B cell (primary cell): Measurements from ENCODE around the gene HEBP1. TPM values are rescaled to one million over a fixed set of nuclear protein-coding genes. Genes with fewer than 3 reads are reported as not detected.
A peak's percentile ranks its signal among the peaks of the same experiment; 100 is the strongest.

Experiments
- ATAC-seq: fragments of 200-7000 bp; cut with Tn5 transposase; one replicate; pipeline ENCODE4 v1.10.0; 2021; ENCODE audit warnings: low read depth, mild to moderate bottlenecking, moderate number of reproducible peaks, moderate library complexity
- CTCF ChIA-PET: fragments of 350-600 bp; sonication (Branson Sonifier 250); formaldehyde crosslinking; loops from one replicate; lab custom pipeline; 2021; ENCODE audit warnings: antibody characterized with exemption, inconsistent platforms; lab: Charles Lee
- POLR2A ChIA-PET: fragments of 350-600 bp; sonication (Branson Sonifier 250); formaldehyde crosslinking; loops from one replicate; lab custom pipeline; 2021; ENCODE audit warnings: antibody characterized with exemption; lab: Charles Lee
- DNase-seq: peaks from one replicate; pipeline ENCODE4 v3.0.0; 2013
- H2AFZ ChIP-seq: 2 replicates; pipeline ENCODE4 v1.6.1; 2012; ENCODE audit warnings: mild to moderate bottlenecking, low read depth, low read length; ENCODE audit not compliant: insufficient read depth, poor library complexity, severe bottlenecking
- H3K27ac ChIP-seq, 2 donors: 1 replicate in 1 of 2; 2 replicates in 1 of 2; pipeline ENCODE4 v1.5.1; 2012 to 2013; ENCODE audit warnings: low read length in 2 of 2, mild to moderate bottlenecking in 2 of 2, moderate library complexity in 1 of 2
- H3K27me3 ChIP-seq, 4 experiments: fragments of 200-600 bp in 1 of 4; sonication (generic) in 1 of 4; replicated peaks in 1 of 4; 1 replicate in 2 of 4; 2 replicates in 2 of 4; pipeline versions ENCODE4 v1.6.1 to v1.7.0; 2013 to 2016; ENCODE audit warnings: low read length in 3 of 4, mild to moderate bottlenecking in 2 of 4, mixed read lengths in 1 of 4, moderate library complexity in 1 of 4; ENCODE audit not compliant: insufficient read depth in 4 of 4, control insufficient read depth in 3 of 4; ENCODE audit errors: control extremely low read depth in 1 of 4
- H3K36me3 ChIP-seq, 2 experiments: replicated peaks in 1 of 2; 1 replicate in 1 of 2; 2 replicates in 1 of 2; pipeline versions ENCODE4 v1.6.1 to v1.7.1; 2013; ENCODE audit warnings: low read length in 1 of 2; ENCODE audit not compliant: insufficient read depth in 2 of 2, control insufficient read depth in 1 of 2; ENCODE audit errors: control extremely low read depth in 1 of 2, extremely low read depth in 1 of 2
- H3K4me1 ChIP-seq, 2 donors: fragments of 200-600 bp in 1 of 2; sonication (generic) in 1 of 2; 1 replicate in 1 of 2; 2 replicates in 1 of 2; pipeline versions ENCODE4 v1.5.1 to v1.6.1; 2013 to 2017; ENCODE audit warnings: low read length in 2 of 2; ENCODE audit not compliant: control insufficient read depth in 2 of 2, insufficient read depth in 2 of 2
- H3K4me2 ChIP-seq: replicated peaks from 2 replicates; pipeline ENCODE3; 2012; ENCODE audit warnings: mild to moderate bottlenecking, low read depth, low read length; ENCODE audit not compliant: poor library complexity, severe bottlenecking
- H3K4me3 ChIP-seq, 5 experiments: fragments of 200-600 bp in 1 of 5; sonication (generic) in 1 of 5; 1 replicate in 3 of 5; 2 replicates in 2 of 5; pipeline versions ENCODE4 v1.5.1 to v1.7.0; 2011 to 2016; ENCODE audit warnings: low read length in 4 of 5, mild to moderate bottlenecking in 4 of 5, low read depth in 2 of 5, control low read depth in 1 of 5, moderate library complexity in 1 of 5; ENCODE audit not compliant: insufficient read depth in 1 of 5; ENCODE audit errors: control extremely low read depth in 1 of 5, extremely low read depth in 1 of 5
- H3K79me2 ChIP-seq: fragments of 200-600 bp; sonication (generic); one replicate; pipeline ENCODE4 v1.6.0; 2016; ENCODE audit warnings: low read length; ENCODE audit not compliant: control insufficient read depth, insufficient read depth
- H3K9ac ChIP-seq: fragments of 200-600 bp; sonication (generic); 2 replicates; pipeline ENCODE4 v1.6.1; 2017; ENCODE audit warnings: mild to moderate bottlenecking, low read length, moderate library complexity
- H3K9me3 ChIP-seq, 3 donors: one replicate each; pipeline versions ENCODE4 v1.6.1 to v1.7.1; 2013; ENCODE audit warnings: low read length in 2 of 3; ENCODE audit not compliant: control insufficient read depth in 2 of 3, insufficient read depth in 1 of 3; ENCODE audit errors: control extremely low read depth in 1 of 3
- H4K20me1 ChIP-seq: 2 replicates; pipeline ENCODE4 v1.6.0; 2012; ENCODE audit warnings: mild to moderate bottlenecking, low read length; ENCODE audit not compliant: insufficient read depth, control insufficient read depth, poor library complexity, severe bottlenecking
- H3K27ac Mint-ChIP-seq: one replicate; pipeline ENCODE4 v1.8.0; 2021; ENCODE audit warnings: mixed read lengths
- H3K27me3 Mint-ChIP-seq: one replicate; pipeline ENCODE4 v1.8.0; 2021; ENCODE audit warnings: mixed read lengths
- H3K4me1 Mint-ChIP-seq: one replicate; pipeline ENCODE4 v1.8.0; 2021; ENCODE audit warnings: mixed read lengths
- H3K4me3 Mint-ChIP-seq: one replicate; pipeline ENCODE4 v1.8.0; 2021; ENCODE audit warnings: mixed read lengths
- H3K9me3 Mint-ChIP-seq: one replicate; pipeline ENCODE4 v1.8.0; 2022; ENCODE audit warnings: mixed read lengths; ENCODE audit not compliant: insufficient read depth
- CTCF ChIP-seq: fragments of 200-600 bp; IDR thresholded peaks from one replicate; pipeline ENCODE4 v1.8.0; 2022; ENCODE audit warnings: antibody characterized with exemption, mild to moderate bottlenecking
- EZH2 ChIP-seq: IDR thresholded peaks from 2 replicates; pipeline ENCODE4 v1.6.1; 2012; ENCODE audit warnings: borderline replicate concordance, low read depth, mild to moderate bottlenecking, moderate library complexity, low read length; ENCODE audit not compliant: insufficient read depth, poor library complexity, severe bottlenecking
- WGBS: methylation state at CpG from one replicate; pipeline ENCODE4 v1.1.5; 2013; ENCODE audit warnings: missing lambda C conversion rate; ENCODE audit not compliant: insufficient coverage; 5-methylcytosine and 5-hydroxymethylcytosine counted together
- intact Hi-C: fragments of 100-400 bp; cut with micrococcal nuclease; formaldehyde crosslinking; loops from one replicate; pipeline ENCODE4 v1.10.0; 2022
- polyA plus RNA-seq: library from polyadenylated mRNA; depleted of rRNA; stranded (reverse); fragments of >200 nt; gene quantifications from 2 replicates; pipeline ENCODE4 v1.2.3, GENCODE V29; 2012
- total RNA-seq, 2 donors: library from RNA; stranded (reverse); fragments of 120-200 nt in 1 of 2; gene quantifications; 1 replicate in 1 of 2; 2 replicates in 1 of 2; pipeline versions ENCODE4 v1.2.3 to v1.2.4, GENCODE V29; 2013 to 2022

HEBP1 gene
- total and polyA plus RNA-seq, 2 donors (not counting 1 experiment from before 2014, with no cell fraction given): 6.0 to 14.5 TPM

GRCh38 chr12:13039328-13039956 is 39.4 kb upstream of the HEBP1 start:
- Histone ChIP-seq H3K4me1 (peaks cover 18 to 20% of the 10 kb centered on the region in 2 donors), H2AFZ (peak overlapping the region; percentile 48), H3K9ac (no peak overlapping the region), H3K27me3 (no peaks in the 10 kb centered on the region), H3K36me3 (no peaks in the 10 kb centered on the region), H3K27ac (no peak overlapping the region), H3K79me2 (peaks cover 3% of the 10 kb centered on the region), H3K4me2 (peak overlapping the region; percentile 37), H4K20me1 (no peaks in the 10 kb centered on the region), H3K4me3 (no peak overlapping the region), H3K9me3 (no peaks in the 10 kb centered on the region)
- Mint-ChIP-seq H3K4me1 (peaks cover 21% of the 10 kb centered on the region), H3K27me3 (peaks cover 6% of the 10 kb centered on the region), H3K4me3 (peak overlapping the region; percentile 1), H3K27ac (no peak overlapping the region), H3K9me3 (no peaks in the 10 kb centered on the region)
- ATAC-seq (no peak), DNase-seq (peak; percentile 45)
- intact Hi-C loops: no loop called here
- 0% methylated on average over 2 of the region's 5 CpGs for WGBS
- POLR2A ChIA-PET: no interaction called here
- CTCF ChIA-PET: no interaction called here
- no peak for TF ChIP-seq EZH2

GRCh38 chr12:13038491-13039161 is 38.6 kb upstream of the HEBP1 start:
- no peaks in the 10 kb centered on the region for H3K79me2 ChIP-seq
- H3K4me1 ChIP-seq: peaks cover 14 to 15% of the 10 kb centered on the region in 2 donors
- ATAC-seq (no peak), DNase-seq (no peak)
- no peaks in the 10 kb centered on the region for H3K27me3 ChIP-seq
- H3K4me2 ChIP-seq: no peak overlapping the region
- intact Hi-C loops: no loop called here
- 90% methylated on average over 4 of the region's 4 CpGs for WGBS
- H3K9me3 Mint-ChIP-seq: no peaks in the 10 kb centered on the region
- H3K27me3 Mint-ChIP-seq: peaks cover 6% of the 10 kb centered on the region
- peaks cover 16% of the 10 kb centered on the region for H3K4me1 Mint-ChIP-seq
- H2AFZ ChIP-seq: no peak overlapping the region
- H3K27ac ChIP-seq: no peak overlapping the region
- H3K9me3 ChIP-seq: no peaks in the 10 kb centered on the region
- no peaks in the 10 kb centered on the region for H4K20me1 ChIP-seq
- TF ChIP-seq CTCF (no peak), EZH2 (no peak)
- H3K4me3 Mint-ChIP-seq: no peak overlapping the region
- no peak overlapping the region for H3K4me3 ChIP-seq
- ChIA-PET CTCF (interaction anchor here (0.7 kb wide), 1 partner anchor 249 kb away, joined by 3 read pairs; no protein-coding TSS in a partner anchor), POLR2A (no interaction called here)
- H3K9ac ChIP-seq: no peak overlapping the region
- no peaks in the 10 kb centered on the region for H3K36me3 ChIP-seq
- H3K27ac Mint-ChIP-seq: no peak overlapping the region
